Epidermal melanocyte (primary cell): ENCODE measurements around the gene VPS36.
"Not testable (repeated sequence)": the region's sequence is repeated elsewhere in the genome, so short reads cannot be mapped to it uniquely, and the experiment has no call there.

Source experiments
- DNase-seq: peaks from one replicate; pipeline ENCODE4 v3.0.0; 2011; ENCODE audit warnings: low spot score; ENCODE audit not compliant: insufficient read length

The VPS36 gene

DNA sequence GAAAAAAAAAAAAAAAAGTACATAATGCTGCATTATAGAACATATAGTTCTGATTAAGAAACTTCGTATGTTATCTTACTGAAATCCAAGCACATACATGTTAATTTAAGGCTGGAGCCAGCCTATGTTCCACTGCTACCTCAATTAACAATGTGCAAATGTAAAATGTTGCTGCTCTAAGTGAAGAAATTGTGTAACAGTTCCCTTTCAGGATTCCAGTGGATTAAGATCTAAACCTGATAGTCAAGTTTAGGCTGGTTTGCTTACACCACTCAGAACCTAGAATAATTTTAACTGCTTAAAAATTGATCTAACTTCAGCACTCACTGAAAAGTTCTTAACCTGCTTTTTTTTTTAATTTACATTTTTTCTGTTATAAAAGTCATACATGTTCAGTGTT lies 4.2 kb downstream of the VPS36 start:
- no peak for DNase-seq

DNA sequence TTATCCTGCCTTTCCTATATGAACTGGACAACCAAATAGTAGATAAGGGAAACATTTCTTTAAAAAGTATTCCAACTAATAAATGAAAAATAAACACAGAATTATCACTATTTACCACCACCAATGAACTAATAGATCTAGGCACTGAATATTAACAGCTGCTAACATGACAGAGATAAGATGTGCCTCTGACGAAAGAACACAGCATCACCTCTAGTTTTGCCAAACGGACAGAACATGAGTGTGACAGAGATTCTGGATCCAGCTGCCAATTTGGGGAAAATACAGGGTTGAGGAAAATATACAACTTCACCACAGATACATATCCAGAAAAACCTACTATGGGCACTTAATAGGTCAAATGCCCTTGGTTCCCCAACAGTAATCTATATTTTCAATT lies 18.0 kb downstream of the VPS36 start:
- no peak for DNase-seq

DNA sequence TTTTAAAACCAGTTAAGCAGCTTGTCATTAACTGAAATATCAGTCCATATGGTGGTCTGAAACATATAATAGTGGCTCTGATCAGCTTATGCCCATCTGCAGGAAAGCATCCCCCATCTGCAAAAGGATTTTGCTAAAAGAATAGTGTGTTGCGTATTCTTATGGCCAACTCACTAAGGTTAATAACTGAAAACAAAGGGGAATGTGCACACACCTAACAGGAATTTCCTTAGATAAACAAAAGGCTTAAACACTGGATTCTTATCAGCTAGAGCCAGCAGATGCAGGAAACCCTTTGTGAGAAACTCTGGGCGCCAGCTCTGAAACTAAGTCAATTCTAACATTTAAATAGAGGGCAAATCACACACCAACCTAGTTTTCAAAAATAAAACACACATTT lies 22.1 kb downstream of the VPS36 start:
- DNase-seq = no peak

DNA sequence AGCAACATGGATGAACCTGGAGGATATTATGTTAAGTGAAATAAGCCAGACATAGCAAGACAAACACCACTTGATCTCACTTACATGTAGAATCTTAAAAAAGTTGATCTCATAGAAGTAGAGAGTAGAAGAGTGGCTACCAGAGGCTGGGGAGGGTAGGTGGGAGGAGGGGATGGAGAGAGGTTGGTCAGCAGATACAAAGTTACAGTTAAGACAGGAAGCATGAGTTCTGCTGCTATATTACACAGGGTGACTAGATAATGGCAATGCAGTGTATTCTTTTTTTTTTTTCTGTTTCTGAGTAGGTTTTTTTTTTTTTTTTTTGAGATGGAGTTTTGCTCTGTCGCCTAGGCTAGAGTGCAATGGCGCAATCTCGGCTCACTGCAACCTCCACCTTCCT lies 29.2 kb downstream of the VPS36 start:
- no peak for DNase-seq

DNA sequence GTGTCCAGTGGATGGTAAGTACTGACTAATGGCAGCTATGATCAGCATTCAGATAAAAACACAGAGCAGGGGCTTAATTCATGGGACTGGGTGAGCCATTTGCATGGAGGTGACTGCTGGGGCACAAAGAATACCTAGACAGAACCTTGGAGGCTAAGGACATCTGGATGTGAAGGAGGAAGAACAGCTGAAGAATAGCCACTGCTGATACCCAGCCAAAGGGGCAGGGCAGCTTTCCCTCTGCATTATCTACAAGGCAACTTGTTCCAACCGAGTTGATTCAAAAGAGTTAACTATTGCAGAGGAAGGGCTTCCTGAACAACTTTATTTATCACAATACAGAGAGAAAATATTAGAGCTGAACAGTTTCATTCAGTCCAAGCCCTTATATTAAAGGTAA lies 31.4 kb downstream of the VPS36 start:
- no peak for DNase-seq

DNA sequence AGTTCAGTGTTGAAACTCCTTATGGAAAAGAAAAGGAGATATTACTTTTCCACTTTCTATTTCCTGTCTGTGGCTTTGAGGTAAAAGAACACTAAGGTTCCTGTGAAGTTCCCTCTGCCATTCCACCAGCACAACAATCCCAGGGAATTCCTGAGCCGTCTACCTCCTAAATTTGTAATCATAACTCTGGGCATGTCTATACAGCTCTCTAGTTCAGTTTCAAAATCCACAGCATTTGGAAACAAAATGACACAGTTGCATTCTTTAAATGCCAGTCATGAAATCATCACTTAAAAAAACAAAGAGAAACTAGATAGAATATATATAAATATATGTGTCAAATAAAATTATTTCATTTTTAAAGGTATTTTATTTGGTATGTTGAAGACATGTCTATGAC lies 35.5 kb downstream of the VPS36 start:
- no peak for DNase-seq

DNA sequence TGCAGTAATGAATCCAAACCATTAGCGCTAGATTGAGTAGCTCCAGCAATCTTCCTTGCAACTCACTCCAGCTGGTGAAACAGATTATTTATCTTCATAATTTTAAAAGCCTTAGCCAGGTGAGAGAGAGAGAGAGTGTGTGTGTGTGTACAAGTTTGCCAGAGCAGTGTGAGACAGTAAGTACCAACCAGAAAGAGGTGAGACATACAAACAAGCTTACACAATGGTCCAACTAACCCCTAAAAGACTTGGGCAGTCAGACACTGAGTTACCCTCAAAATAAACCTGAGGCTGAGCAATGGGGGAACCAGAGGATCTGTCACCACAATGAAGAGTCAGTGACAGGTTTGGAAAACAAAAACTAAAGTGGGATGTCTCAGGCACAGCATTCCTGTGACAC lies 36.4 kb downstream of the VPS36 start:
- no peak for DNase-seq

DNA sequence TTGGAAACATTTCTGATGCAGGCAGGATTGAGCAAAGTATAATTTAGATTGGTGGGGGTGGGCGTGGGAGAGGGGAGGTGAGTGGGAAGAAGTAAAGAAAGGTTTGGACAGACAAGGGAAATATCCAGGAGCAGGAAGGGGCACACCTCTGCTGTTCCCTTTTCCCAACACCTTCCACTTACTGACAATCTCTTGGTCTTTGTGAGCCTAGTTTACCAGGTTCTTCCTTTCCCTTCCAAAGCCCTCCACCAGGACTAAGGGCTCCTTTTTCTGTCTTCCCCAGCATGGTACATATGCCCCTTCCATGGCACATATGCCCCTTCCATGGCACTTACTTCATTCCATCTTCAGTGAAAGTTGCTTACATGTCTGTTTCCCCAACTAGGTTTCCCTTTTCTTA lies 38.3 kb downstream of the VPS36 start:
- no peak for DNase-seq

DNA sequence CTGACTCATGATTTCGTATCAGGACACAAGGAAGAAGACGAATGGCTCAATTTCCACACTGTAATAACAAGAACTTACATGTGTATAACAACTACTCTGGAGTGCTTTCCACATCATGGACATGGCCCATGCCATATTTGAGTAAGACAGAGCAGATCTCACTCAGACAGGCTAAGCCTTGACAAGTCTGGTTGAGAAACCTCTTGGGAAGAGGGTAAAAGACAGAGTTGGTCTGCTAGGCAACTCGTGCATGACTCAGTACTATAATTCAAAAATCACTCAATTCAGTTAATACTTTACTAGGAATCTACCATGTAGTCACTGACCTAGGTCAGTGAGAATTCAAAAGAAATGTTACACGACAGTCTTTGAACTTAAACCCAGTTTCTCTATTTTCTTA lies 38.8 kb downstream of the VPS36 start:
- DNase-seq = no peak

DNA sequence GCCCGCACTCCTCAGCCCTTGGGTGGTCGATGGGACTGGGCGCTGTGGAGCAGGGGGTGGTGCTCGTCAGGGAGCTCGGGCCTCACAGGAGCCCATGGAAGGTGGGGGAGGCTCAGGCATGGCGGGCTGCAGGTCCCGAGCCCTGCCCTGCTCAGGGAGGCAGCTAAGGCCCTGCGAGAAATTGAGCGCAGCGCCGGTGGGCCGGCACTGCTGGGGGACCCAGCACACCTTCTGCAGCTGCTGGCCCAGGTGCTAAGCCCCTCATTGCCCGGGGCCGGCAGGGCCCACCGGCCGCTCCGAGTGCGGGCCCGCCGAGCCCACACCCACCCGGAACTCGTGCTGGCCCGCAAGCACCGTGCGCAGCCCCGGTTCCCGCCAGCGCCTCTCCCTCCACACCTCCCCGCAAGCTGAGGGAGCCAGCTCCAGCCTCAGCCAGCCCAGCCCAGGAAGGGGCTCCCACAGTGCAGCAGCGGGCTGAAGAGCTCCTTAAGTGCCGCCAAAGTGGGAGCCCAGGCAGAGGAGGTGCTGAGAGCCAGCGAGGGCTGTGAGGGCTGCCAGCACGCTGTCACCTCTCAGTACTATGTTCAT lies 42.3 kb downstream of the VPS36 start:
- not testable (repeated sequence) for DNase-seq

DNA sequence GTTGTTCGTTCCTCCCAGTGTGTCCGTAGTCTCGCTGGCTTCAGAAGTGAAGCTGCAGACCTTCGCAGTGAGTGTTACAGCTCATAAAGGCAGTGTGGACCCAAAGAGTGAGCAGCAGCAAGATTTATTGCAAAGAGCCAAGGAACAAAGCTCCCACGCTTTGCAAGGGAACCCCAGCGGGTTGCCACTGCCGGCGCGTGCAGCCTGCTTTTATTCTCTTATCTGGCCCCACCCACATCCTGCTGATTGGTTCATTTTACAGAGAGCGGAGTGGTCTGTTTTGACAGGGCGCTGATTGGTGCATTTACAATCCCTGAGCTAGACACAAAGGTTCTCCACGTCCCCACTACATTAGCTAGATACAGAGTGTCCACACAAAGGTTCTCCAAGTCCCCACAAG lies 43.0 kb downstream of the VPS36 start:
- not testable (repeated sequence) for DNase-seq

DNA sequence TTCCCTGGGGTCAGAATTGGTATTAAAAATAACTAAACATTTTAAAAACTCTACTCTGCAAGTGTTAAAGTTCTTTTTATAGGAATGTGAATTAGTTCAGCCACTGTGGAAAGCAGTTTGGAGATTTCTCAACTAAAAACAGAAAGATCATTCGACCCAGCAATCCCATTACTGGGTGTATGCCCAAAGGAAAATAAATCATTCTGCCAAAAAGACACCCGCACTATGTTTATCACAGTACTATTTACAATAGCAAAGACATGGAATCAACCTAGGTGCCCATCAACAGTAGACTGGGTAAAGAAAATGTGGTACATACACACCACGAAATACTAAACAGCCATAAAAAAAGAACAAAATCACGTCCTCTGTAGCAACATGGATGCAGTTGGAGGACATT lies 43.8 kb downstream of the VPS36 start:
- no peak for DNase-seq

DNA sequence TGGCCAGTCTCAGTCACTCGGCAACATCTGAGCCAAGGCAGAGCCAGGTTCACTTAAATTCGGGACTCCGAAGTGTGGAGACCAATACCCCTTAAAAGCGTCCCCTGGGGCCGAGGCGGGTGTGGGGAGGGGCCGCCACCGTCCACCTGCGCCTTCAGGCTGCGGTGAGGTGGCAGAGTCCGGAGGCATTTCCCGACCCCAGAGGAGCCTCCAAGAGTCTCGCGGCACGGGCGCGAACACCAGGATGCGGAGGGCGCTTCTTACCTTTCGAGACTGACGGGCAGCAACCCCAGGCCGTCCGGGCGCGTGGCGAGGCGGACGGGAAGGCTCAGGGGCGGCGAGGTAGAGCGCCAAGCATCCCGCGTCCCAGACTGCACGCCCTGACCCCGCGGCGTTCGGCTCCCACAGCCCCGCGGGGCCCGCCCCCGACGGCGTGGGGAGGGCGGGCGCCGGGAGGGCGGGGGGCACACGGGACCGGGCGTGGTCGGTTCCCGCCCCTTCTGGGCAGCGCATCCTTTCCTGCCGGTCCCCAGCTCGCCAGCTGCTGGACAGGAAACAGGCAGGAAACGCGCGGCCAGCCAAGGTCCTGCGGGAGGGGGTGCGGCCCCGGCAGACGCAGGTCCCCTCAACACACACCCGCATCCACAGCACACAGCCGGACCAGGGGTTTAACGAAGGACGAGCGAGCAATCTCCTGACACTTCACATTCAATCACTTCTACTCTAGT lies 44.5 kb downstream of the VPS36 start, which contains the start of gene THSD1:
Gene THSD1, minus strand, starts transcription at position 406 of the 728 bp plus-strand sequence. CDS start 3,572 bp downstream, outside the sequence.
- peak; percentile 48 for DNase-seq

DNA sequence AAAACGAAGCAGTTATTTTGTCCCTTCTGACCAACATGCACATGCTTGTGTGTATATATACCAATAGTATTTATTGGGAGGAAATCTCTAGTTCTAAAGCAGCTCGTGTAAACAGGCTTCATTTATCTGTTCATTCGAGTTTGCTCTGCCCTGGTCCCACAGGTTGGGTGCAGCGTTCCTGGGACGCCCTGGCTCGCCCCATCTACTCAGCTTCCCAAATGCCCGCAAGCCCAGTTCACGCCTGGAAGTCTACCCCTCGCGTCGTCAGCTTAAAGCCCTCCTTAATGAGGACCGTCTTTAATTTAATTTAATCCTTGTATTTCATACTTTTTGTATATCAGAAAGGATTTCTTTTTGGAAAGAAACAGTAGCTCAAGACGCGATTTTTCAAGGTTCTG lies 45.1 kb downstream of the VPS36 start:
- DNase-seq = no peak

DNA sequence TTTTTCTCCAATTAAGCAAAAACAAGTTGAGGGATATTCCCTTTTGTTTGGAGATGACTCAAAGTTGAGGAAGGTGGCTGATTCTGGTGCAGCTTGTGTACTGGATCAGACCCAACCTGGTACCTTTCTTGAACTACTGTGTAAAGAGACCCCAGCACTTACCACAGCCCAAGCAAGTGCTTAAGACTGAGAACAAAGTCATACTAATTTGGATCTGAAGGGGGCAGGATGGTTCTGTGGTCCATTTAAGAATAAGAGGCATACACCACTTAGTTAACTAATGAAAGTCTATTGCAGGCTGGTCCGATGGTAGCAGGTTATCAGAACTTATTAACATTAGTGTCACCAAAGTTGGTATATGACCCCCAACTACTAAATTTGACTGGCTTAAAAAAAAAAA lies 50.7 kb downstream of the VPS36 start:
- DNase-seq = no peak

DNA sequence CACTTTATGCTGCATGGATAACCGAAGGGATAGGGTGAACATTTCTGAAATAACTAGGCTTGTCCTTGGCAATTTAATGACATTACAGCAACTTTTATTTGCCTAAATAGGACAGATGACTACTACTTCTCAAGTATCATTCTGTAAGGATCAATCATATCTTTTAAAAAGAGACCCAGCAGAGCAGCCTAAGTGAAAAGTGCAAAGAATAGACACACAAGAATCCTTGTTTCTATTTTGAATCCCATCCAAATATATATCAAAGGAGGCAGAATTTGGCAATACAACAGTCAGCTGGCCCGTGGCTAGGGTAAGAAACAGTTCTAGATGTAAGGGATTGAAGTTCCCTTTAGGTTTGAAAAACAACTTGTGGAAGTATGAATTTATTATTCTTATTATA lies 51.4 kb downstream of the VPS36 start:
- peak; percentile 52 for DNase-seq

DNA sequence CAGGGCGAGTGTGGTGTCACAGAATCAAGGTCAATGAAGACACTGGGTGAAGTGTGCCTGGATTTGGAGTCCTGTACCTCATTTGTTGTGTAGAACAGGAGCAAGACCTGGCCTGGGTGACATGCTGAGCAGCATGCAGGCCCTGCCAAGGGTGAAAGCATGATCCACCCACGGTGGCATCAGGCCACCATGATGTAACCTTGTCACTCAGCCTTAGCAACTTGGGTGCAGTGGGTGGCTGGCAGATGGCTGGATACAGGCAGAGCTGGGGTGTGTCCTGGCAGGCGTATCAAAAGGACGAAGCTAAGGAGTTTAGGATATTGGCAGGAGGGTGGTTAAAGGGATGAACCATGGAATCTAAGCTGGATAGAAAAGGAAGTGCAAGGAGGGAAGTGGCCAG lies 54.7 kb downstream of the VPS36 start:
- no peak for DNase-seq

DNA sequence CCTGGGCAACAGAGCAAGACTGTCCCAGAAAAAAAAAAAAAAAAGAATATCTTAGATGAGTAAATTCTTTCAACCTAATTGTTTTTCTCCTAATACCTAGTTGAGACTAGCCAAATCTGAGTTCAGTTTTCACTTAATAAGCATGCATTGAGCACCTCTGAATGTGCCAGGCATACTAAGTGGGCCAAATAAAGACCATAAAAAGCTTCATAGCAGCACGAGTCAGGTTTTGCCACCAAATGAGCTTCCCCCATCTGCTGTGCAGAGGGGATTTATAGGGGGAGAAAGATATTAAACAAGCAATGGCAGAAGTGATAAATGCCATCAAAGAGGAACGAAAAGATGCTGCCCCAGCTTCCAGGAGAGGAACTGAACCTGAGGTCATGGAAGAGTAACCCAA lies 55.8 kb downstream of the VPS36 start:
- no peak for DNase-seq

DNA sequence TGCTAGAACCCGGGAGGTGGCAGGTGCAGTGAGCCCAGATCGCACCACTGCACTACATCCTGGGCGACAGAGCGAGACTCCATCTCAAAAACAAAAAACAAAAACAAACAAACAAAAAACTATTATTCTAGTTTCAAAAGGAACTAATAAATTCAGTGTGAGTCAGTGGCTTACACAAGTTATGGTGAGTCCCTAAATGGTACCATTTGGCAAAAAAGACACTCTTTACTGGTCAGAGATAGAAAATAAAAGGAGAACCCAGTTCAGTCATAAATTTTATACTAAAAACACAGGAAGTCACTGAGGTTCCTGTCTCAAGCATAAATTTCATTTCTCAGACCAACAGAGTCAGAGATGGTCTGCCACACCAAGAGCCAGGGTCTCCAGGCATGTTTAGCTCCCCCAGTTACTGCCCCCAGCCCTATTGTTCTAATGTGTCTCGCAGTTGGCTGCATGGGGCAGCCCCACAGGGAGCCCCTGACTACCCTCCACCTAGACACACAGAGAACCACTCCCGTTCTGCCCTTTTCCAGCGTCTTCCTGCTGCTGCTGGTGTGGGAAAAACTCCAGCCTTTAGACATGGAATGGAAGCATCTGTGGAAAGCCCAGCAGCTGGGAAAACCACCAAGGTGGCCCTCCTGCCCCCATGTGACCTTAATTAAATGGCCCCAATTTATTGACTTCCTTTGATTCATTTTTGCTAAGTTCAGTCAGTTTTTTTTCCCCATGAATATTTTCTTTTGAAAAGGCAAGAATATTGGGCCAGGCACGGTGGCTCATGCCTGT lies 56.7 kb downstream of the VPS36 start:
- no peak for DNase-seq

DNA sequence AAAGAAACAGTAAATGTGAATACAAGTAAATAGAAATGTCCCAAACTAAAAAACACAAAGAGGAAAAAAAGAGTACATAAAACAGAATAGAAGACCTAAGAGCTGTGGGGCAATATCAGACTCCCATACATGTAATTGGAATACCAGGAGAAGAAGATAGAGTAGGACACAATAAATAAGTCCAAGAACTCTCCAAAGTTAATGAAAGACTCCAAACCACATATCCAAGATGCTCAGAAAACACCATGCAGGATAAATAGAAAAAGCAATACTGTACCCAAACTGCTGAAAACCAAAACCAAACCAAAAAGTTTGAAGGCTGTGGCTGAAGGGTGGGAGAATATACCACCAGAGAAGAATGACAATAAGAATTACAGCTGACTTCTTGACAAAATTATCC lies 62.7 kb downstream of the VPS36 start:
- DNase-seq = no peak

DNA sequence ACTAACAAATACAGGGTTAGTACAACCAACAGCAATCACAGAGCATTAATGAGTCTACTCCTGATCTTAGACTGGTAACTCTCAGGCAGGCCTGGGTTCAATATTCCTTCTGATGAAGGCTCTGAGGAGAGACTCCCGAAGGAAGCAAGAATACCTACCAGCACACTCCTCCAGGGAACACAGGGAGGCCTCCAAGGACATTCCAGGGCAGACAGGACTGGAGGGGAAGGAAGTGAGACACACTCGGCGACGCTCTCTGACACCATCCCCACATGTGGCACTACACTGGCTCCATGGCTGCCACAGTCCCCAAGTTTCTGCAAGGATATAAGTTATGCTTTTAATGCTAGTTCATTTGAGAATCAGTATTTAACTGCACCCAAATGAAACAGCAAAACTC lies 64.6 kb downstream of the VPS36 start:
- DNase-seq = no peak

DNA sequence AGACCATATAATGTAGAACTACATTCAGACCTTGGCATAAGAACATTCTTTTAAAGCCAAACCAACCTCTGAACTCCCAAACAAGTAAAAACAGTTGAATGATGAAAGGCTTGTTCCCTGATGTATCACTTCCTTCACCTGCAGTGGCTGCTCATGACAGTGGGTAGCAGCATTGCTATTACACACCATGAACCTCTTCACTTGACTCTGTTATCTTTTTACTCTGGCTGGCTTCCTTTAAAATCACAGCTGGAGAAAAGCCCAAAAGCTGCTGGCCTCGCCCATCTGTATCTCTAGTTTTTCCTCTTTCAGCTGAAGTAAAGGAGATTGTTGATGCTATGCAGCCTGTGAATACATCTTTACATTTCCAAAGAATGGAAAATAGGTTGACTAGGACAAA lies 67.1 kb downstream of the VPS36 start:
- no peak for DNase-seq

DNA sequence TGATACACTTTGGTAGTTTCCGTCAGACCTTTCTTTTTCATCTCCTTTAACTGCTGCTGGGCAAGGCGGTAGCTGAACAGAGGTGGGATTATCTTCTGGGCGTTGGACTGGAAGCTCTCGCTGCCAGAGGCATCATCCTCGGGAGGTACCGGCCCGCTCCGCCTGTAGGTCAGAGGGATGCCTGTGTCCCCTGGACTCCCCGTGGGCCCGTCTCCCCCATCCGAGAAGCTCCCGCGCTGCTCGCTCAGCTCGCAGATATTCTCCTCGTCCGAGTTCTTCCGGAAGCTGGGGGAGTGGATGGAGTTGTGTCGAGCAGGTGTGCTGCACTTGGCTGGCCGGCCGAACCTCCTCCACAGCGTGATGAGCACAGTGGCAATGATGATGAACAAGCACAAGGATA lies 72.1 kb downstream of the VPS36 start:
- DNase-seq = no peak
